Psoas muscle (tissue), 8 donors: ENCODE data around the gene CNDP1. TPM values are rescaled to one million over a fixed set of nuclear protein-coding genes. Genes with fewer than 3 reads are reported as not detected.

ENCODE experiments used
- ATAC-seq, 4 donors: fragments of 200-7000 bp; cut with Tn5 transposase; one replicate each; pipeline ENCODE4 v1.9.1; 2020; ENCODE audit warnings: moderate library complexity in 3 of 4, mild to moderate bottlenecking in 2 of 4
- DNase-seq, 2 donors: peaks; one replicate each; pipeline ENCODE4 v3.0.0-alpha.2; 2020
- H3K27ac ChIP-seq: fragments of 200-600 bp; one replicate; pipeline ENCODE4 v1.8.0; 2022
- H3K27me3 ChIP-seq, 3 donors: fragments of 200-600 bp in 1 of 3; one replicate each; pipeline versions ENCODE4 v1.6.1 to v1.8.0; 2013 to 2022; ENCODE audit warnings: low read length in 2 of 3, mild to moderate bottlenecking in 2 of 3, moderate library complexity in 1 of 3; ENCODE audit not compliant: insufficient read depth in 3 of 3
- H3K36me3 ChIP-seq, 2 donors: fragments of 200-600 bp in 1 of 2; one replicate each; pipeline versions ENCODE4 v1.6.1 to v1.8.0; 2013 to 2022; ENCODE audit warnings: low read depth in 1 of 2, mild to moderate bottlenecking in 1 of 2, moderate library complexity in 1 of 2; ENCODE audit not compliant: insufficient read depth in 1 of 2
- H3K4me1 ChIP-seq: fragments of 200-600 bp; one replicate; pipeline ENCODE4 v1.8.0; 2022
- H3K4me3 ChIP-seq: fragments of 200-600 bp; one replicate; pipeline ENCODE4 v1.8.0; 2022; ENCODE audit warnings: mild to moderate bottlenecking
- H3K9me3 ChIP-seq: fragments of 200-600 bp; one replicate; pipeline ENCODE4 v1.8.0; 2022
- WGBS, 3 donors: extraction: QIAGEN DNeasy Blood & Tissue Kit; methylation state at CpG; one replicate each; pipeline versions ENCODE4 v1.1.6 to v1.1.7; 2013; 5-methylcytosine and 5-hydroxymethylcytosine counted together
- intact Hi-C, 2 donors: fragments of 100-400 bp; cut with DNase I; formaldehyde crosslinking; loops; one replicate each; pipeline versions ENCODE4 v1.11.0 to v1.14.2; 2022
- polyA plus RNA-seq, 3 donors: library from polyadenylated mRNA; stranded (reverse); fragments of 200-250 nt; gene quantifications; one replicate each; pipeline ENCODE4 v1.2.3, GENCODE V29; 2013
- total RNA-seq, 4 donors: library from RNA; stranded (reverse); fragmentation: NEBNext Ultra II Directional in 2 of 4; extraction: Animal tissue kit (Norgen Biotek cat#: 25700) in 2 of 4; gene quantifications; one replicate each; pipeline versions ENCODE4 v1.2.1 to v1.2.4, GENCODE V29; 2021 to 2023
- TF ChIP-seq, protein P1 (sequence below): fragments of 200-600 bp; IDR thresholded peaks from one replicate; pipeline ENCODE4 v1.8.0; 2022; ENCODE audit warnings: antibody characterized with exemption
- donor health status: healthy with polysubstance abuse.
- donor health status: DM: no; HTN: no; CAD: no; lungs with moderate emphysema.
- donor health status: Bipolar disorder and iron deficiency.
- donor health status: healthy.
- donor health status: DM: yes; HTN: yes; CAD: no.
- donor health status: DM: no; HTN: no; CAD: no.
- donor health status: DM: no; HTN: no; CAD: no.
- donor health status: DM: yes; HTN: yes; CAD: no.

Gene CNDP1
- total and polyA plus RNA-seq, 7 donors: 0.04 TPM; not detected in 6

DNA sequence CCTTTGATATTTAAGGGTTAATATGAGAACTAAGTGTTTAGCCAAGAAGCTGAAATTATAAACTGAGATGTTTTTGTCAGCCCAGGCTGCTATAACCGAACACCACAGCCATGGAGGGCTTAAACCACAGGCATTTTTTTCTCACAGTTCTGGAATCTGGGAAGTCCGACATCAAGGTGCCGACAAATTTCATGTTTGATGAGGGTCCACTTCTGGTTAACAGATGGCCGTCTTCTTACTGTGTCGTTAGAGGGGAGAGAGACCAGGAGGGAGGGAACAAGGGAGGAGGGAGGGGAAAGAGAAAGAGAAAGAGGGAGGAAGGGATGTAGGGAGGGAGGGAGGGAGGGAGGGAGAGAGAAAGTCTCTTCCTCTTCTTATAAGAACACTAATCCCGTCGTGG lies 44.6 kb upstream of the CNDP1 start:
- no peak for DNase-seq
- H3K4me1 ChIP-seq: no peaks in the 10 kb centered on the region
- no peak overlapping the region for H3K4me3 ChIP-seq
- no peak for ATAC-seq
- TF ChIP-seq, protein P1, sequence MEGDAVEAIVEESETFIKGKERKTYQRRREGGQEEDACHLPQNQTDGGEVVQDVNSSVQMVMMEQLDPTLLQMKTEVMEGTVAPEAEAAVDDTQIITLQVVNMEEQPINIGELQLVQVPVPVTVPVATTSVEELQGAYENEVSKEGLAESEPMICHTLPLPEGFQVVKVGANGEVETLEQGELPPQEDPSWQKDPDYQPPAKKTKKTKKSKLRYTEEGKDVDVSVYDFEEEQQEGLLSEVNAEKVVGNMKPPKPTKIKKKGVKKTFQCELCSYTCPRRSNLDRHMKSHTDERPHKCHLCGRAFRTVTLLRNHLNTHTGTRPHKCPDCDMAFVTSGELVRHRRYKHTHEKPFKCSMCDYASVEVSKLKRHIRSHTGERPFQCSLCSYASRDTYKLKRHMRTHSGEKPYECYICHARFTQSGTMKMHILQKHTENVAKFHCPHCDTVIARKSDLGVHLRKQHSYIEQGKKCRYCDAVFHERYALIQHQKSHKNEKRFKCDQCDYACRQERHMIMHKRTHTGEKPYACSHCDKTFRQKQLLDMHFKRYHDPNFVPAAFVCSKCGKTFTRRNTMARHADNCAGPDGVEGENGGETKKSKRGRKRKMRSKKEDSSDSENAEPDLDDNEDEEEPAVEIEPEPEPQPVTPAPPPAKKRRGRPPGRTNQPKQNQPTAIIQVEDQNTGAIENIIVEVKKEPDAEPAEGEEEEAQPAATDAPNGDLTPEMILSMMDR: no peak
- no peaks in the 10 kb centered on the region for H3K36me3 ChIP-seq
- peaks cover 3% of the 10 kb centered on the region for H3K9me3 ChIP-seq
- H3K27ac ChIP-seq: no peak overlapping the region
- 17 to 34% (median 19%) methylated on average over 7 of the region's 7 CpGs for WGBS, 3 donors
- intact Hi-C loops: loop anchor here (5.0 to 10.0 kb wide), 4 partner anchors 105 to 335 kb away; partner anchors contain the start of genes ZNF407 (in 2 of the 2) and CYB5A (in 1 of the 2)
- peaks cover 0 to 7% (median 2%) of the 10 kb centered on the region in 3 donors for H3K27me3 ChIP-seq

DNA sequence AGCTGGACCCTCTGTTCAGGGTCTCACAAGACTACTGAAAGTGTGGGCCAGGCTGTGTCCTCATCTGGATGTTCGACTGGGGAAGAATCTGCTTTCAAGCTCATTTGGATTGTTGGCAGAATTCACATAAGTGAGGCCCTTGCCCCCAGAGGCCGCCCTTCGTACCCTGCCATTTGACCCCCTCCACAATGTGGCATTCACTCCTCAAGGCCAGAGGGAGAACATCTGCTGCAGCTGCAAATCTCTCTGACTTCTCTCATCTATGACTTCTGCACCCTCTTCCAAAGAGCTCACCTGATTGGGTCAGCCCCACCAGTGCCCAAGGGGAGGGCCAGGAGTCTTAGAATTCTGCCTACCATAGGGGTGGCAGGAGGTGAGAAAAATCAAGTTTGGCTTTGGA lies 42.0 kb upstream of the CNDP1 start:
- intact Hi-C loops: loop anchor here (5.0 to 10.0 kb wide), 4 partner anchors 103 to 337 kb away; partner anchors contain the start of genes ZNF407 (in 2 of the 2) and CYB5A (in 1 of the 2)
- Histone ChIP-seq H3K27me3 (peaks cover 0 to 7% (median 2%) of the 10 kb centered on the region in 3 donors), H3K4me3 (no peak overlapping the region), H3K4me1 (peaks cover 5% of the 10 kb centered on the region), H3K36me3 (no peaks in the 10 kb centered on the region), H3K9me3 (peaks cover 3% of the 10 kb centered on the region), H3K27ac (no peak overlapping the region)
- TF ChIP-seq, protein P1: no peak
- 82 to 87% (median 86%) methylated on average over 3 of the region's 3 CpGs for WGBS, 3 donors
- DNase-seq: no peak
- ATAC-seq: no peak

DNA sequence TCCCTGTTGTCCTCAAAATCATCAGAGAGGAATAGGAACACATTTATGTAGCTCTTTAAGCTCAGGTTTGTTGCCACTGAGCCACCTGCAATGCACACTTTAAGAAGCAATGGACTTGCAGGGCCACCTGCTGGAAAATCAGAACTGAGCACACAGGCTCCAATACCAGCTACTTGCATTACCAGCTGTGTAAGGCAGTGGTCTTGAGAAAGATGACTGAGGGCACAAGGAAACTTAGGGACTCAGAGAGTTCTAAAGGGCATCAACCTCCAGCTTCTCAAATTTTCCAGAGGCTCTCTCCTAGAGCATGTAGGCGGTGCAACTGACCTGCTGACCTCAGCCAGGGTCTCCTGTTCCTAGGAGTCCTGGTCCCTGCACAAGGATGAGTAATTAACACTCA lies 40.6 kb upstream of the CNDP1 start:
- Histone ChIP-seq H3K9me3 (peaks cover 3% of the 10 kb centered on the region), H3K4me3 (no peak overlapping the region), H3K27me3 (peaks cover 0 to 2% (median 0%) of the 10 kb centered on the region in 3 donors), H3K27ac (no peak overlapping the region), H3K36me3 (no peaks in the 10 kb centered on the region), H3K4me1 (peaks cover 9% of the 10 kb centered on the region)
- 43 to 51% (median 50%) methylated on average over 1 of the region's 1 CpG for WGBS, 3 donors
- DNase-seq: no peak
- TF ChIP-seq, protein P1: peak; percentile 43
- no peak for ATAC-seq
- intact Hi-C loops: loop anchor here (5.0 to 10.0 kb wide), 4 partner anchors 101 to 339 kb away; partner anchors contain the start of genes ZNF407 (in 2 of the 2) and CYB5A (in 1 of the 2)

DNA sequence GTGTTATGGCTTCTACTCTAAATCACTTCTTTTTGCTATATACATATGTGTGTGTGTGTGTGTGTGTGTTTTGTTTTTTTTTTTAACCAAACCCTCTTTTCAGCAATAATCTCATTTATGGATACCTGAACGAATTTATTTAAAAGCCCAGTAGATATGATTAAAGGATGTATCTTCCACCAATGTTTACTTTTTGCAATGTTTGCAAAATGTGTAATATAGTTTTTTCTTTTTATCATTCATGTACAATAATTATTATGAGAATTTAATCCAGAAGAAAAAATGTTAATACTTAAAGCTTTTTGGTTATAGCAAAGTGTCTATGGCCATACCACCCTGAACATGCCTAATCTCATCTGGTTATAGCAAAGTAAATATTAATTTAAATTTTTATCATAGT lies 39.8 kb upstream of the CNDP1 start:
- DNase-seq (no peak), ATAC-seq (no peak)
- no peak overlapping the region for H3K4me3 ChIP-seq
- no peak overlapping the region for H3K27ac ChIP-seq
- no peaks in the 10 kb centered on the region for H3K36me3 ChIP-seq
- peaks cover 9% of the 10 kb centered on the region for H3K4me1 ChIP-seq
- H3K27me3 ChIP-seq: peaks cover 0 to 2% (median 0%) of the 10 kb centered on the region in 3 donors
- 73 to 77% (median 76%) methylated on average over 1 of the region's 1 CpG for WGBS, 3 donors
- TF ChIP-seq, protein P1: no peak
- H3K9me3 ChIP-seq: peaks cover 3% of the 10 kb centered on the region
- intact Hi-C loops: loop anchor here (5.0 to 10.0 kb wide), 4 partner anchors 100 to 340 kb away; partner anchors contain the start of genes ZNF407 (in 2 of the 2) and CYB5A (in 1 of the 2)
